ENCODE results near the gene DGKH. TPM values are rescaled to one million over a fixed set of nuclear protein-coding genes. Genes with fewer than 3 reads are reported as not detected.

The DGKH gene
- total RNA-seq, 2 donors from 2014 or later: 4.6 to 8.9 TPM

DNA sequence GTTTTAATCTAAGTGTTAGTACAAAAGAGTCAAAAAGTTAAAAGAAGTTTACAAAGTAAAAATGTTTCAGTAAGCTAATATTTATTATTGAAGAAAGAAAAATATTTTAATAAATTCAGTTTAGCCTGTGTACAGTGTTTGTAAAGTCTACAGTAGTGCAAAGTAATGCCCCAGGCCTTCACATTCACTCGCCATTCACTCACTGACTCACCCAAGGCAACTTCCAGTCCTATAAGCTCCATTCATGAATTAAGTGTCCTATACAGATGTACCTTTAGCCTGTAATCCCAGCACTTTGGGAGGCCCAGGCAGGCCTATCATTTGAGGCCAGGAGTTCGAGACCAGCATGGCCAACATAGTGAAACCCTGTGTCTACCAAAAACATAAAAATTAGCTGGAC lies 199.4 kb downstream of the DGKH start:
- DNase-seq (ENCODE audit: low spot score): no peak
- H3K9me3 ChIP-seq: no peaks in the 10 kb centered on the region
- H3K27ac ChIP-seq: no peak overlapping the region
- H3K27me3 ChIP-seq (replicated peaks; ENCODE audit: insufficient read depth): no peaks in the 10 kb centered on the region
- no peak overlapping the region for H3K4me3 ChIP-seq
- no peaks in the 10 kb centered on the region for H3K36me3 ChIP-seq
- TF ChIP-seq POLR2AphosphoS5 (IDR thresholded peaks at IDR 0.05): no peak
- TF ChIP-seq POLR2A (IDR thresholded peaks at IDR 0.05): no peak
- TF ChIP-seq CTCF (IDR thresholded peaks at IDR 0.05): no peak
- intact Hi-C loops (cut with DNase I): no loop called here
- 48% methylated on average over 2 of the region's 2 CpGs for WGBS
- no peaks in the 10 kb centered on the region for H3K4me1 ChIP-seq (replicated peaks)

GRCh38 chr13:42255886-42256285 lies 207.4 kb downstream of the DGKH start:
- TF ChIP-seq POLR2A (IDR thresholded peaks at IDR 0.05): no peak
- no peak for TF ChIP-seq CTCF (IDR thresholded peaks at IDR 0.05)
- no peak for TF ChIP-seq POLR2AphosphoS5 (IDR thresholded peaks at IDR 0.05)
- intact Hi-C loops (cut with DNase I): no loop called here
- no peak for DNase-seq (ENCODE audit: low spot score)
- WGBS: 38% methylated on average over 5 of the region's 5 CpGs
- Histone ChIP-seq H3K27ac (no peak overlapping the region), H3K4me1 (replicated peaks) (no peaks in the 10 kb centered on the region), H3K27me3 (replicated peaks; ENCODE audit: insufficient read depth) (no peaks in the 10 kb centered on the region), H3K9me3 (no peaks in the 10 kb centered on the region), H3K4me3 (no peak overlapping the region), H3K36me3 (no peaks in the 10 kb centered on the region)

DNA sequence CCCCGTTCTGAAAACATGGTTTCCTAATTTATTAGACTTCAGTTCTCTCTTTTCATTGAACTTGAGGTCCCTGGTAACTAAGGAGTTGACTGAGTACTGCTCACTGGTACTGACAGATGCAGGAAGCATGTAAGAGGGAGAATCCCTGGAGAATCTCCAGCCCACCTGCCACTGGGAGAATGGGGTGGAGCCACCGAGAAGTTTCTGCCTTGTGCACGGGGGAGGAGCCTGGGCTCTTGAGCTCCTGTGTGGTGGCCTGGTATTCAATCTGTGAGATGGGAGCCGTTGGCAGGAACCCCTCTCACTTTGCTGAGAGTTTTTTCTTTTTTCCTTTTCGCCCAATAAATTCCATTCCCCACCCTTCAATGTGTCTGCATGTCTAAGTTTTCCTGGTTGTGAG lies 210.3 kb downstream of the DGKH start:
- Histone ChIP-seq H3K36me3 (no peaks in the 10 kb centered on the region), H3K27me3 (replicated peaks; ENCODE audit: insufficient read depth) (no peaks in the 10 kb centered on the region), H3K4me1 (replicated peaks) (no peaks in the 10 kb centered on the region), H3K4me3 (no peak overlapping the region), H3K9me3 (no peaks in the 10 kb centered on the region), H3K27ac (no peak overlapping the region)
- TF ChIP-seq CTCF (IDR thresholded peaks at IDR 0.05): no peak
- no peak for TF ChIP-seq POLR2AphosphoS5 (IDR thresholded peaks at IDR 0.05)
- no peak for TF ChIP-seq POLR2A (IDR thresholded peaks at IDR 0.05)
- 69% methylated on average over 4 of the region's 5 CpGs for WGBS
- intact Hi-C loops (cut with DNase I): no loop called here
- no peak for DNase-seq (ENCODE audit: low spot score)

DNA sequence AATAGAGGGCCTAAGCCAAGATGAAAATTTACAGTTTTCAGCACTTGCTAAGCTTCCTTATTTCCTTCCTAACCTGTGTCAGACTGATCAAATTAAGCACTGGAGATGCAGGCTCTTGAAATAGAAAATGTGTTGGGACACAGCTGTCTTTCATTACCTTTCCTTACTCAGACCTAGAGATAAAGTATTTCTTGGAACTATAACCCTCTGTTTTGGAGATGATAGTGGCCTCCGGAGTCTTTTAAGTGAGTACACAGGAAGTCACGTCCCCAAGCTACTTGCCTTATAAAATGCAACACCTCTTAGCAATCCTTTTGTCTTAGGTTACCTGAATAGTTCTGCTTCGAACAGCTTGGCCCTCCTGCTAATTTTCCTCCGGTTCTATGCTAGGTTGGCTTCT lies 211.1 kb downstream of the DGKH start:
- Histone ChIP-seq H3K4me3 (no peak overlapping the region), H3K36me3 (no peaks in the 10 kb centered on the region), H3K27me3 (replicated peaks; ENCODE audit: insufficient read depth) (no peaks in the 10 kb centered on the region), H3K27ac (no peak overlapping the region), H3K9me3 (no peaks in the 10 kb centered on the region), H3K4me1 (replicated peaks) (no peaks in the 10 kb centered on the region)
- WGBS: 52% methylated on average over 4 of the region's 4 CpGs
- TF ChIP-seq POLR2A (IDR thresholded peaks at IDR 0.05) (no peak), POLR2AphosphoS5 (IDR thresholded peaks at IDR 0.05) (no peak), CTCF (IDR thresholded peaks at IDR 0.05) (no peak)
- intact Hi-C loops (cut with DNase I): no loop called here
- DNase-seq (ENCODE audit: low spot score): no peak

DNA sequence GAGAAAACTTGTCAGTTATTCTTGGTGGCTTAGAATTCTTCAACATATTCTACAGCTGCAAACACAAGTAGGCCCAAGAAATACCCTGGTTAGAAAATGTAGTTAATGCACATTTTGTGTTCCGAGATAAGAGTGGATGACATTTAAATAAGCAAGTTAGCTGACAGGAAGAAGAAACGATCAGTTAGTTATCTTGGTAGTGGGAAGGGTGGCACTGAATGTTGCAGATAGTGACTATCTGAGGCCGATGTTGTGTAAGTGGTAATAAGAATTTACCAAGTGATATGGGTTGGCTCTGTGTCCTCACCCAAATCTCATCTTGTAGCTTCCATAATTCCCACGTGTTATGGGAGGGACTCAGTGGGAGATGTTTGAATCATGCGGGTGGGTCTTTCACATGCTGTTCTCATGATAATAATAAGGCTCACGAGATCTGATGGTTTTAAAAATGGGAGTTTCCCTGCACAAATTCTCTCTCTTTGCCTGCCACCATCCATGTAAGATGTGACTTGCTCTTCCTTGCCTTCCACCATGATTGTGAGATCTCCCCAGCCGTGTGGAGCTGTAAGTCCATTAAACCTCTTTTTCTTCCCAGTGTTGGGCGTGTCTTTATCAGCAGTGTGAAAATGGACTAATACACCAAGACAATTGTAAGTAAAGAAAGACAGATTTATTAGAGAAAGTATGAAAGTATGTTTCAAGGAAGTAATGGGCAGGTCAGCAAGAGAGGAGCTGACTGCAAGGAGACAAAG lies 212.6 kb downstream of the DGKH start:
- WGBS: 92% methylated on average over 8 of the region's 8 CpGs

More for the DNA sequence above, 212.6 kb downstream of the DGKH start:
- no peak for DNase-seq (ENCODE audit: low spot score)
- intact Hi-C loops (cut with DNase I): no loop called here
- Histone ChIP-seq H3K4me3 (no peak overlapping the region), H3K9me3 (no peaks in the 10 kb centered on the region), H3K27me3 (replicated peaks; ENCODE audit: insufficient read depth) (no peaks in the 10 kb centered on the region), H3K27ac (no peak overlapping the region), H3K4me1 (replicated peaks) (no peaks in the 10 kb centered on the region), H3K36me3 (no peaks in the 10 kb centered on the region)
- TF ChIP-seq CTCF (IDR thresholded peaks at IDR 0.05) (no peak), POLR2A (IDR thresholded peaks at IDR 0.05) (no peak)

Data from prostate gland (tissue), 2 donors.